Measurements from ENCODE around the gene TUFM. TPM values are rescaled to one million over a fixed set of nuclear protein-coding genes. Genes with fewer than 3 reads are reported as not detected.

TUFM gene
- total RNA-seq, 1 donor from 2014 or later = 74.0 TPM

GRCh38 chr16:28858421-28858820 is 12.3 kb upstream of the TUFM start:
- no peak for TF ChIP-seq EZH2phosphoT487 (IDR thresholded peaks at IDR 0.05)
- TF ChIP-seq EZH2 (IDR thresholded peaks at IDR 0.05) = no peak
- TF ChIP-seq CTCF (IDR thresholded peaks at IDR 0.05) = no peak
- H3K27ac ChIP-seq = no peak overlapping the region
- H3K4me1 ChIP-seq = no peaks in the 10 kb centered on the region
- H3K9me3 ChIP-seq (ENCODE audit: low read depth) = no peaks in the 10 kb centered on the region
- no peak for DNase-seq (ENCODE audit: low spot score)
- H3K4me3 ChIP-seq = no peak overlapping the region
- H3K79me2 ChIP-seq (ENCODE audit: low read depth) = peaks cover 5% of the 10 kb centered on the region
- H3F3A ChIP-seq (ENCODE audit: low read depth) = peaks cover 7% of the 10 kb centered on the region
- H4K20me1 ChIP-seq (ENCODE audit: low read depth) = no peaks in the 10 kb centered on the region
- H3K36me3 Mint-ChIP-seq = peaks cover 3% of the 10 kb centered on the region
- no peaks in the 10 kb centered on the region for H3K27me3 Mint-ChIP-seq (ENCODE audit: insufficient read depth, low read depth)
- H3K27me3 ChIP-seq = no peaks in the 10 kb centered on the region
- no peaks in the 10 kb centered on the region for H3K4me1 Mint-ChIP-seq
- H2AFZ ChIP-seq (replicated peaks) = no peak overlapping the region
- no peak overlapping the region for H3K4me3 Mint-ChIP-seq
- no peak overlapping the region for H3K27ac Mint-ChIP-seq
- no peaks in the 10 kb centered on the region for H3K36me3 ChIP-seq
- no peaks in the 10 kb centered on the region for H3K9me3 Mint-ChIP-seq
- H3K4me2 ChIP-seq = no peak overlapping the region
- no peak overlapping the region for H3K9ac ChIP-seq

GRCh38 chr16:28846933-28847273 is 755 bp upstream of the TUFM start:
- Mint-ChIP-seq H3K27me3 (ENCODE audit: insufficient read depth, low read depth) (peaks cover 8% of the 10 kb centered on the region), H3K4me3 (peak overlapping the region; percentile 94), H3K36me3 (peaks cover 15% of the 10 kb centered on the region), H3K4me1 (peaks cover 17% of the 10 kb centered on the region), H3K9me3 (no peaks in the 10 kb centered on the region), H3K27ac (peak overlapping the region; percentile 83)
- peaks cover 28% of the 10 kb centered on the region for H3K79me2 ChIP-seq (ENCODE audit: low read depth)
- H2AFZ ChIP-seq (replicated peaks) = peak overlapping the region; percentile 89
- DNase-seq (ENCODE audit: low spot score) = peak; percentile 21
- H3F3A ChIP-seq (ENCODE audit: low read depth) = peaks cover 32% of the 10 kb centered on the region
- H3K36me3 ChIP-seq = no peaks in the 10 kb centered on the region
- no peaks in the 10 kb centered on the region for H3K9me3 ChIP-seq (ENCODE audit: low read depth)
- peak overlapping the region; percentile 76 for H3K9ac ChIP-seq
- H3K27ac ChIP-seq = no peak overlapping the region
- peak overlapping the region; percentile 84 for H3K4me2 ChIP-seq
- H3K4me3 ChIP-seq = peak overlapping the region; percentile 75
- H3K4me1 ChIP-seq = no peaks in the 10 kb centered on the region
- no peaks in the 10 kb centered on the region for H3K27me3 ChIP-seq
- TF ChIP-seq EZH2 (IDR thresholded peaks at IDR 0.05) (no peak), EZH2phosphoT487 (IDR thresholded peaks at IDR 0.05) (no peak), CTCF (IDR thresholded peaks at IDR 0.05) (no peak)
- H4K20me1 ChIP-seq (ENCODE audit: low read depth) = no peaks in the 10 kb centered on the region

- H3K79me2 ChIP-seq (ENCODE audit: low read depth) = peaks cover 28% of the 10 kb centered on the region
- DNase-seq (ENCODE audit: low spot score) = no peak
- peaks cover 17% of the 10 kb centered on the region for H3K4me1 Mint-ChIP-seq
- TF ChIP-seq CTCF (IDR thresholded peaks at IDR 0.05) = no peak
- no peak for TF ChIP-seq EZH2phosphoT487 (IDR thresholded peaks at IDR 0.05)
- no peak for TF ChIP-seq EZH2 (IDR thresholded peaks at IDR 0.05)
- peak overlapping the region; percentile 75 for H3K4me3 ChIP-seq
- H3K27ac Mint-ChIP-seq = peak overlapping the region; percentile 79
- peak overlapping the region; percentile 94 for H3K4me3 Mint-ChIP-seq
- peak overlapping the region; percentile 91 for H3K4me2 ChIP-seq
- peaks cover 35% of the 10 kb centered on the region for H3F3A ChIP-seq (ENCODE audit: low read depth)
- H3K27me3 ChIP-seq = no peaks in the 10 kb centered on the region
- no peaks in the 10 kb centered on the region for H3K9me3 ChIP-seq (ENCODE audit: low read depth)
- peak overlapping the region; percentile 17 for H2AFZ ChIP-seq (replicated peaks)
- peaks cover 15% of the 10 kb centered on the region for H3K36me3 Mint-ChIP-seq
- H4K20me1 ChIP-seq (ENCODE audit: low read depth) = no peaks in the 10 kb centered on the region
- H3K27ac ChIP-seq = no peak overlapping the region
- no peaks in the 10 kb centered on the region for H3K36me3 ChIP-seq
- no peaks in the 10 kb centered on the region for H3K9me3 Mint-ChIP-seq
- peaks cover 8% of the 10 kb centered on the region for H3K27me3 Mint-ChIP-seq (ENCODE audit: insufficient read depth, low read depth)
- no peaks in the 10 kb centered on the region for H3K4me1 ChIP-seq
- H3K9ac ChIP-seq = peak overlapping the region; percentile 82
Observed at GRCh38 chr16:28845761-28846079, 428 bp downstream of the TUFM start.
